HG02588 (cell line): ENCODE data around the gene YBX3.

Experiments used
- ATAC-seq: cut with Tn5 transposase; IDR thresholded peaks from one replicate; pipeline ENCODE4 v1.9.1; 2021; ENCODE audit warnings: mild to moderate bottlenecking, moderate library complexity; ENCODE audit not compliant: unreplicated experiment

The YBX3 gene

DNA sequence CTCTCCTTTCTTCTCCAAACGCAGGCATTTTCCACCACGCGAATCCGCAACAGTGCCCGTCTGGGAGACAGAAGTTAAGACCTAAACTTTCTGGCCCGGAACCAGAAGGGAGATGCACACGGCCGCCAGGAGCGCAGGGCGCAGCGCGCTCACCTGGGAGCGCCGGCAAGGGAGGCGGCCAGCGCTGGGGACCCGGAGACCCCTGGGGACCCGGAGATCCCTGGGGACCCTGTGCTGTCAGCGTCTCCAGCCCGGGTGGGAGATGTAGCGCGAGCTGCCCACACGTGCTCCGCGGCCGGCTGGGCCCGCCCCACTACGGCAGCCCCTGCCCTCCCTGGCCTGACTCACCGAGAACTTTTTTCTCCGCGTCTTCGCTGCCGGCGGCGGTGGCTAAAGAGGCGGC lies 620 bp downstream of the YBX3 start:
- ATAC-seq = peak; percentile 37

DNA sequence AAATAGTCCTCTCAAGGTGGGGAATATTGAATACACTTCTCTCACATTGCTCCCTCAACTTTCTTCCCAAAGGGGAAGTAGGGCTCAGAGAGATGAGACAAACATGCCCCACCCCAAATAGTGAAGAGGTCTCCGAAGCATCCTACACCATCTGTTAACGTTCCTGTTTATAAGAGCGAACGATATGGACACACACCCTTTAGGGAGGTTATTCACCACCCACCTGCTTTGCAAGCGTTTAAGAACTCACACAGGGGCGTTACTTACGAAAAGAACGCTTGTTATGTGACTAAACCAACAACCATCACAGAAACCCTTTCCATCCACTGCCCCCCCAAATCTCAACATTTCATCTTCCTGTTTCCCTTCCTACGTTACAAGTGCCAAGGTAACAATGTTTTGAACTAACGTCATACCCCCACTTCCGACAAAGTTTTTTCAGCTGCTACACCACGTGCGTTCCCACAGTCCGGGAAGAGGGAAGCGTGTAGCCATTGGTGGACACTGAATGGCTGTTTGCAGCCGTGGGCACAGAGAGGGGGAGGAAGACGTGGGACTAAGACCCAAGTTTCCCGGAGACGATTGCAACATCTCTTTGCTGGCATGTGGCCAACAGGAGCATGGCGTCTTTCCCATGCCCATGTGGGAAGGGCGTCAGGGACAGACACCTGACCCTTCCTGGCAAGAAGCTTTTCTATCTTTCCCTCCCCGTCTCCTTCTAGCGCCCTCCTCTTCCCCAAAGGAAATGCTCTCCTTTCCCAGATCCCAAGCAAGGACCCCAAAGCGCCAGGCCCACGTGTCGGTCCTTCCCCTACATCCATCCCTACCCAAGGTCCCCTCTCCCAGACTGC lies 1.2 kb downstream of the YBX3 start:
- ATAC-seq = peak; percentile 31

DNA sequence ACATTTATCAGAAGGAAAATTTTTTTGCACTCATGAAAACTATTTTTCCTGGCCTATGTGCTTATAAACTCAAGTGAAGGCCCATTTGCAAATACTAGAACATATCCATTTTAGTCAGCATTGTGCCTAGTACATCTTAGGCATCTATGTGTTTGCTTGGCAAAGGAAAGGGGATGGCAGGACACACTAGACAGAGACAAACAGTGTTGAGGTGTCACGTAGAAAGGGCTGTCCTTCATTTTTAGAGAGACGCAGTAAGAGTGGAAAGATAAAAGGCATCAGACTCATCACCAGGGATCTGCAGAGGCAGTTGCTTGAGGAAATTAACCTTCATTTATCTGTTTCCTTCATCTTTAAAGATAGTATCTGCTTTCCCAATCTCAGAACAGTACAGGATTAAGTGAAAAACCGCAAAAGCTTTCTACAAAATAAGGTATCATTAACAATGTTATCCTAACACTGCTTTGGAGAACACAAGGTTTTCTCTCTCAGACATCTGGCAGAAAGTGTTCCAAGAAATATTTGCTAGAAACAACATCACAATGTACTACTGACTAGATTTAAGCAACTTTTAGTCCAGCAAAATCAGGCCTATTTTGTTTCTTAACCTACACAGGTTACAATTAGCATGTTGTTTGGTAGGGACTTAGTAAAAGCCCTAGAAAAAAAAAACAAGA lies 2.0 kb downstream of the YBX3 start:
- ATAC-seq = no peak

DNA sequence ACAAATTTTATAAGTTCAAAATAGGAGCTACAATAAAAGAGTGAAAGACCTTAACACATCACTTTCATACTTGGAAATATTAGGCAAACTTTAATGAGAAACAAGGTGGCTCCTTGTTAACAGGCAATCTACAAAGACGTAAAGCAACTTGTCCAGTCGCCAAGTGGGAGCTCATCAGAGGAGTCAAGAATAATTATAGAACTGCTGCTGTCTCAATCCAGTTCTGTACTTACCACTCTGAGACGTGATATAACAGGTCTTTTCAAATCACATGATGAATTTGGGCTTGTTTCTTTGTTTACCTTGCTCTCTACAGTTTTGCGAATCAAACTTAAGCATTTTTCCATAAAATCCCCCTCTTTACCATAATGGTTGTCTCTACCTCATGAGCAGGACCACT lies 3.6 kb downstream of the YBX3 start:
- no peak for ATAC-seq

DNA sequence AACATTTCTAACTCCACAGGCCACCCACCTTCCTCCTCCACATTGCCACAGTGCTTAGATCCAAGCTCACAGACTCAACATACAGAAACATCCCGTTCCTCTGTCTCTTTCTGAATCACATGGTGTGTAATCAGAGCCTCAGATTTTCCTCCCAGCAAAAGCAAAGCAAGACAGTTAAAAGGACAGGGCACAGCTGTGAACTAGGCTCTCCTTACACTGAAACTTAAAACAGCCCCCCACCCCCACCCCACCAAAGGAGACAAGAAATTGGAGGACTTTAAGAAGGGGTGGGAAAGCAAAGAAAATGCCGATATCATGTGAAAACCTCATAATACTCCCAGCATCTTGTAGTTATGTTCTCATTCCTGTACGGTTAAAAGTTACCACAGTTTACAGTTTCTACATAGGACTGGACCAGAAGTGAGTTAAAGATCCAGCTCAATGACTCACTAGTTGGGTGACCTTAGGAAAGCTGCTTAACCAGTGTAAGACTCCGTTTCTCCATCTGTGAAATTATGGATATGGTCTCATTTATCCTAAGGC lies 4.8 kb downstream of the YBX3 start:
- no peak for ATAC-seq

DNA sequence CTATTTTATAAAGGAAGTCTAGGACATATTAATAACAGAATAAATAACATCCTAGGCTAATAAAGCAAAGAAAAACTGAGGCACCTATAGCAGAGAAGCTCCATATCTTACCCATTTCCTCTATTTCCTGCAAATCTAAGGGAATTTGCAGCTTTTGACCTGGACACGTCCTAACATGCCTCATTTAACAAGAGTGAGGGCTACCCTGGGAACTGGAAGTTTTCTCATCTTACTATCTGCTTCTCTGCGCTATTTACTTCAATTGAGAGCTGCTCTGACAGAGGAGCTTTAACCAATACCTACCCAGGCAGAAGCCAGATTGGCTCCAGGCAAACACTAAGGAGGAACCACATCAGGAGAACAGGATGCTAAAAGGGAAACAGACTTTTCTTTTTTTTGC lies 5.7 kb downstream of the YBX3 start:
- no peak for ATAC-seq

DNA sequence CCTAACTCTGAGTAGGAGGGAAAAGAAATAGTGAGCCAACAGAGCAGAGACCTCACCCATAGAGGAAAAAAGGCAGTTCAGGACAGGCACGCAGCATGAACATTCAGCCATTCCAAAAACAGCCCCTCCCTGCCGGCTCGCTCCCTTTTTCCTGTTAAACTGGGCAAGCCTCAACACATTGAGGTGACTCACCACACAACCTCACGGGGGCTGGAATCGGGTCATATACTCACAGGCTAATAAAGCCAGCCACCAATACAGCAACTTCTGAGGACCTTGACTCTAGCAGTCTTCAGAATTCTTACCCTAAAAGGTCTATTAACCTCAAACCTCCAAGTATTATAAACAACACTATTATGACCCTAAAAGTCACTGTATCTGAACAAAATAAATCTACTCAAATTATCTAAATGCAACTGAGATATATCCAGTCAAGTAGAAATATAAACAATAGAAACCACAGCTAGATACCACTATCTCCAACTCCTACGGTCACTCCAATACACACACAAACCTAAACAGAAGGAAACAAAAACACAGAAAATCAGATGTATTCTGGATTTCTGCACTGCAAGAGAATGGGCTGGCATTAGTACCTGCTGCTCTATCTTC lies 6.3 kb downstream of the YBX3 start:
- no peak for ATAC-seq

DNA sequence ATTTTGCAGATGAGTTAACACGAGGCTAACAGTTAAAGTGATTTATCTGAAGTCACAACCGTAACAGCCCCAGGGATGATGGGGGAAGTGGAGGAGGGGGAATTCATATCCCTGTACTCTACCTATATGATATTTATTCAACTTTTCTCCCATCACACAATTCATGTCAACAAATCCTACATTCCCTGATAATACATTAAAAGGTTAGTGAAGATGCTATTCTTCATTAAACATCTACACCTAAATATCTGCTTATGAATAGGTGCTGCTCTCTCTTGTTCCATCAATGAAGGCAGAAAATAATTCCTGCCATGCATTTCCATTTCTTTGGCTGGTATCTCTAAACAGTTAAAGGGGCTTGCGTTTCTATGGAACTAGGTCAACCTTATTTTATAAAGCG lies 6.8 kb downstream of the YBX3 start:
- no peak for ATAC-seq

DNA sequence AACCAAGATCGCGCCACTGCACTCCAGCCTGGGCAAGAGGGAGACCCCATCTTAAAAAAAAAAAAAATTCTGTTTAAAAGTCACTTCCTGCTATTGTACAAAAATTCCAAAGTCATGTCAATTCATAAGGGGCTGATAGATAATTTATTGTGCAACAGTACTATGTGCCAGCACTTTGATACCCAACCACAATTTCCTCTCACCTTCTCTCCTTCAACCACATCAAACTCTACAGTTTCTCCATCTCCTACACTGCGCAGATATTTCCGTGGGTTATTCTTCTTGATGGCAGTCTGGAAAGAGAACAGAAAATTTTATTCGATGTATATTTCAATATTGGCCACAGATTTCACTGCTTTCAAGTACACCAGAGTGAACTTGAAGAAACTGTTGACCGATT lies 7.6 kb downstream of the YBX3 start:
- no peak for ATAC-seq

DNA sequence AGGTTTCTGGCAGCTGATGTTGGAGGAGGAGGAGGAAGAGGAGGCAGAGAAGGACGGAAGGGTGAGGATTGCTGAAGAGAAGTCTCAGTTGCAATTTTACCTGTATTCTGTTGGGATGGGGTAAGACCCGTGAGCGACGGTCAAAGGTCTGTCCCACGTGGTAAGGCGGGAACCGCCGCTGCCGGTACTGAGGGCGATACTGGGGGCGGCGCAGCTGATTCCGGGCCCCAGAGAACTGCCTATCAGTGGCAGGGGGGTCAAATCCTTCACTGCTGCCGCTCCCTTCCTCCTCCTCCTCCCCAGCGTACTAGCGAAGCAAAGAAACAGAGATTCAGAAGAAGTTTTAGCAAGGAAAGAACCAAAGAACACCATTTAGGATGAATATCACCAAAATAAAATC lies 13.3 kb downstream of the YBX3 start:
- ATAC-seq = no peak

DNA sequence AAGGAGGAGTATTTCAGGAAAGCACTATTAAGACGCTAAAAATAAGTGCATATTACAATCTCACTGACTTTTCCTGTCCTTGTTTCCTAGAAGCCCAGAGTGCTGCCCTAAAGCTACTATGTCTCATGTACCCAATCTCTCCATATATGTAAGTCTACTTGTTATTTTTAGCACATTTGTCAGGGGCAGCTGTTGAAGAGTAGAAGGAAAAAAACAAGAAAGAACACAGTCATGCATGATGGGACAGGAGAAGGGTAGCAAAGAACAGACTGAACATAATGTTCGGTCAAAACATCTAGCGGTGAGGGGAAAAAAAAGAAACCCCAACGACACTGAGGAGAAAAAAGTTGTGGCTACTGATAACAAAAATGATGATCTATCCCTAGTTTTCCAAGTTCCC lies 14.3 kb downstream of the YBX3 start:
- no peak for ATAC-seq

DNA sequence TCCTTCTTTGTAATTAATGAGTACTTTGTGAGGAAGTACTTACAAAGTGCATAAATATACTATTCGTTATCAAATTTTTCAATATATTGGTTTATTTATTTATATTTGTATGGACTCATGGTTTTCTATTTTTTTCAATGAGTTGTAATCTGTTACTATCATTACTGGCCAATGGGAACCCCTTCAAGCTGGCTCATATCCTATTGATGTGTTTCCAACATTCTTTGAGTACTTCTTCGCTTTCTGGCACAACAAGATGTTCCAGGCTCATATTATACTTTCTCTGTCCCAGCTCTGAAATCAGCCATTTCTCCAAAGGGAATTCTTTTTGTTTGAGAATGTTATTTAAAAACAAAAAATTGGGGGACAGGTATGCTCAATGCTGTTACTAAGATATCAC lies 17.5 kb downstream of the YBX3 start:
- ATAC-seq = no peak

DNA sequence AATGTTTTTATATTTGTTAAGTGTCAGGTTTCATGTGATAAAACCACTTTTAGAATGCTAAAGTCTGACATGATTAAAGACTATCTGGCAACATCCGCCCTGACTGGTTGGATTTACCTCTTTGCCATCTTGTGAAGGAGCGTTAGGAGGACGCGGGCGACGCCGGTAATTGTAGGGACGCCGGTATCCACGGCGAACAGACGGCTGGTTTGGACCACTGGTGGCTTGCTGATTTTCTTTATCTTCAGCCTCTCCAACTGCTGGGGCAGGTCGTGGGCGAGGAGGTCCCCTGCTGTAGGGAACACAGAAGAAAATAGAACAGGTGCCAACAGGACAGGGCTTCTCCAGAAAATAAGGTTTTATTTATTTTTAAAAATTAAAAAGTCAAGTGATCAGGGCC lies 21.3 kb downstream of the YBX3 start:
- peak; percentile 4 for ATAC-seq

DNA sequence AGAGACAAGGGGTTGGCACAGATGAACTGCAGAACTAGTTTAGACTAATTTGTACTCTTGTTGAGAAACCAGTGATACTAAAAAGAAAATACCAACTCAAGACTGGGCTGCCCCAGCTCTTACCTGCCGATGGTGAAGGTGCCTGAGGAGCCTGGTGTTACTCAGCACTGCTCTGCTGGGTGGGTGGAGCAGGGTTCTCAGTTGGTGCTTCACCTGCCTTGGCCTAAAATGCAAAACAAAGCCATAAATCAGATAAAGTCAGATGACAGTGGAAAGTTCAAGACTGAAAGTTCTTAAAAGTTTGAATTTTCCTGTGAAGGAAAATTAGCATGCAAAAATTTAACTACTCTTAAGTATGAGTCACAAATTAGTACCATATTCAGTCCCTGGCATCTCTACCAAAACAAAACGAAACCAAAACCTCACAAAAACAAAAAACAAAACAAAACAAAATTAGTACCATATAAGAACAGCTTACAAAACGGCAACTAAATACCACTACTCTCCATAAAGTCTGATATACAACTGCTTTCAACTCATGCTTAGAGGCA lies 21.9 kb downstream of the YBX3 start:
- ATAC-seq = peak; percentile 56

DNA sequence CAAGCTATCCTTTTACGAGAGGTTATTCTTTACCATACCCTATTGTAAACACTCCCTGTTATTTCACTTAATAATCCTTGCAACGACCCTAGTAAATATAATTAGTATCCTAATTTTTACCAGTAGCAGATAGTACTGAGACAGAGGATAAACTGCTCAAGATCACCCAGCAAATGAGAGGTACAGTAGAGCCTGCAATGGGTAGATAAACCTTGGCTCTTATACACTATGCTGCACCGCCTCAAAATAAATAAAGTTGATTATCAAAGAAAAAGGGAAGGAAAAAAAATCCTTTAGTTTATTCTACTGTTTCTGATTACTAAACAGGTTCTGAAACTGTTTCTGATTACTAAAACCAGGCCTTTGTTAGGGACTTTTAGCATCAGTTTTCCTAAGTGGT lies 22.5 kb downstream of the YBX3 start:
- ATAC-seq = no peak

DNA sequence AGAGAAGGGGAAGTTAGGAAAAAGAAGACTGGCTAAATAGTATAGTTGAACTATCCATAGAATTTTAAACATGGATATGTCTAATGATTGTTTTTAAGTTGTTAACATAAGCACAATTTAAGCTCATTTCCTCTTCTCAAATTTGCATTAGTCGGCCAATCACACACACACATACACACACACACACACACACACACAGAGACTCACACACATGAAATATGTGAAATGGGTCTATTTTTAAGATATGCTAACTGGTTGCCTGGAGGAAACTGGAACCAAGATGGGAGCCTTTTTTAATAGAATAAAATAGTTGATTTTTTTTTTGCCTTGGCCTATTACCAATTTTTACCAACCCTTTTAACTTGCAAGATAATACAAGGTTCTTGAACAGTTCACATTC lies 25.3 kb downstream of the YBX3 start:
- ATAC-seq = no peak

DNA sequence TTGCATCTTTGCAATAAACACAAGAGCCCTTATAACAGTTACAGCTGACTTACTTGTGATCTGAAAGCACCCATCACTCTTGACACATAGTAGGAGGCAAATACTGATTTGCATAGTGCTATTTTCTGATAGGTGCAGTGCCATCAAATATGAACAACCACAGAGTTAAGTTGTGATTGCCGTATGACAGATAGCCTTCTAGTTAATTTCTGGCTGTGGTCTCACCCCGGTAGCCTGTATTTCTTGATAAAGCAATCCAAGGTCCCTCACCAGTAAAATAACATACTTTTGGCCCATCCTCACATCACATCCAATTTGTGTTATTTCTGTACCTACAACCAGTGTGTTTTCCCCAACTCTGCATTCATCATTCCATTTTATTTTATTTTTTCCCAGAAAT lies 26.0 kb downstream of the YBX3 start:
- ATAC-seq = no peak

DNA sequence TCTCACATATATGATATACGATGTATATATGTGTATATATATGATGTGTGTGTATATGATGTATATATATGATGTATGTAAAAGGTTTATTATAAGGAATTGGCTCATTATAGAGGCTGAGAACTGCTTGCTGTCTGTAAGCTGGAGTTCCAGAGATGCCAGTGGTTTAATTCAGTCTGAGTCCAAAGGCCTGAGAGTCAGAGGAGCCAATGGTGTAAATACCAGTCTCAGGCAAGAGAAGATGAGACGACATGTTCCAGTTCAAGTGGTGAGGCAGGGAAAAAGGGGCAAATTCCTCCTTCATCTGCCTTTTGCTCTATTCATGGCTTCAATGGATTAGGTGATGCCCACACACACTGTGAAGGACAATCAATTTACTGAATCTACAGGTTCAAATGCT lies 32.2 kb downstream of the YBX3 start:
- no peak for ATAC-seq

DNA sequence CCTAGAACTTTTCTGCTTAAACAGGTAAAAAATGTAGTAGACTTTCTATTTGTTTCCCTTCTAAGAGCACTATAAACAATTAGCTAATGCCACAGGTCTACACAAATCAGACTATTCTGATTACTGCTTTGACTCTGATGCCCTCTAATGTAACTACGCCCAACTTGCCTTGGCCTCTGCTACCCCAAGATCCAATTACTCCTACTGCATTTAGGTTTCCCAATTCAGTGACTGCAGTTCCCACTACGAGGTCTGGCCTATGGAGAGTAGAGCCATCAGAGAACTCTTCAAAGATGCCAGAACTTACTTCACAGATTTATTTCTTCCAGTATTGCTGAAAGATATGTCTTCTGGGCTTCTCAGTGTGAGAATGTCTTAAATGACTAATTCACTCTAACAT lies 34.0 kb downstream of the YBX3 start:
- ATAC-seq = no peak

DNA sequence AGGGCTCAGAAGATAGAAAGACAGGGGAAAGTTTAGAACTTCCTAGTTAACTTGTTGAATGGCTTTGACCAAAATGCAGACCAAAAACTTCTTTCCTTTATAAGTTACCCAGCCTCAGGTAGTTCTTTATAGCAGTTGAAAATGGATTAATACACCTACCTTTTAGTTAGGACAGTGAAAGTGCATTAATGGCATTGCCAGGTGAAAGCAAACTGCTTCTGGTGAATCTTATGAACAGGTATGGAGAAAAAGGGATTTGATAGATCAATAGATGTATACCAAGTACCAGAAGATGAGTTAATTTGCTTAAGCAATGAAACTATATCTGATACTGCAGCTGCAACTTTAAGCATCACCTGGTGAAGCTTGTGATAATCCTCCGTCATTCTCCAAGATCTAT lies 35.1 kb downstream of the YBX3 start:
- no peak for ATAC-seq

DNA sequence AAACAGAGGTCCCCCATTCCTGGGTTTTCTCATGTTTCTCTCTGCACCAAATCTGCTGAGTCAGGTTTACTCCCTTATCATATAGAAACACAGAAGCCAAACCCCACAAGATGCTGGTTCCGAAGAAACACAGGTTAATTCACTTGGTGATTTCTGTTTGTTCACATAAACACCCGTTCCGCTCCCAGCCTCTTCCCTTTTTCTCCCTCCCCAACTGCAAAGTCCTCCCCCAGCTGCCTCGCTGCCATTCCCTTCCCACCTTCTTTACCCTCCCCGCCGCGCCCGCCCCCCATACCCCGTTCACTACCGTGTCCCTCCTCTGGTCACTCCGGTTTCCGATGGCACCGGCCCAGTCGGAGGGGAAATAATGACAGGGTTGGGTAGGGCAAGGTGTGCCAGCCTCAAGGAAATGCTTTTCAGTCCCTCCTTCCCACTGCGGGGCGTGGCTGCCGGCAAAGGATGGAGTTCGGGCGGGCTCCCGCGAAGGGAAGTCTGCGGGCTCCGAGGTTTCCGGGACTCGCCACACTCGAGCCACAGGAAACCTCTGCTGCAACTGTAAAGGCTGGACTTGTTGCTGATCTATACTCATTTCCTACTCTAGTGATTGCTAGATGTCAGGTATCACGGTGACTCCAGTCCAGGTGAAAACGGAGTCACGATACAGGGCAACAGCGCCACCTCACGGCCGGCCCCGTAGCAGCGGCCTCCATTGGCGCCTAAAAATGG lies 49.3 kb downstream of the YBX3 start, which contains the start of gene STYK1:
Gene STYK1, minus strand, starts transcription at position 394 of the 726 bp plus-strand sequence. CDS start 39,434 bp downstream, outside the sequence.
- no peak for ATAC-seq
